A549 (cell line): ENCODE results near the gene TMEM135. TPM values are rescaled to one million over a fixed set of nuclear protein-coding genes. Genes with fewer than 3 reads are reported as not detected.

ENCODE experiments used
- ATAC-seq, 2 experiments: fragments of 200-7000 bp in 1 of 2; fragments of >200 bp in 1 of 2; cut with Nextera tagmentation in 1 of 2; cut with Tn5 transposase in 1 of 2; 3 replicates each; pipeline versions ENCODE4 v1.8.0 to v1.9.1; 2018 to 2020; ENCODE audit warnings: mild to moderate bottlenecking in 1 of 2, moderate library complexity in 1 of 2
- CTCF ChIA-PET: fragments of 300-600 bp; sonication (Branson Sonifier 250); formaldehyde crosslinking; extraction: SDS; loops from one replicate; lab custom pipeline; 2021; ENCODE audit warnings: antibody characterized with exemption, inconsistent platforms; lab: Yijun Ruan, JAX
- POLR2A ChIA-PET: fragments of 350-600 bp; formaldehyde crosslinking; extraction: SDS; loops from one replicate; lab custom pipeline; 2021; ENCODE audit warnings: antibody characterized with exemption, inconsistent platforms; lab: Yijun Ruan, JAX
- DNase-seq, 2 experiments: peaks; one replicate each; pipeline versions ENCODE4 v3.0.0 to v3.0.0-alpha.2; 2011 to 2016; ENCODE audit warnings: low read depth in 1 of 2, low spot score in 1 of 2
- FAIRE-seq: peaks from 2 replicates; lab custom pipeline; 2011; peaks lifted over from hg19 to GRCh38; lab: Jason Lieb, UNC
- H3K27ac ChIP-seq, 2 experiments: fragments of >200 bp; sonication (Bioruptor Twin); formaldehyde crosslinking; 3 replicates each; pipeline ENCODE4 v1.5.1; 2016 to 2017
- H3K4me1 ChIP-seq: fragments of >200 bp; sonication (Bioruptor Twin); formaldehyde crosslinking; 3 replicates; pipeline ENCODE4 v1.6.1; 2016
- H3K4me2 ChIP-seq: fragments of >200 bp; sonication (Bioruptor Twin); formaldehyde crosslinking; 3 replicates; pipeline ENCODE4 v1.6.1; 2016
- H3K4me3 ChIP-seq: fragments of >200 bp; sonication (Bioruptor Twin); formaldehyde crosslinking; 3 replicates; pipeline ENCODE4 v1.5.1; 2016
- H3K9me3 ChIP-seq: fragments of >200 bp; sonication (Bioruptor Twin); formaldehyde crosslinking; 3 replicates; pipeline ENCODE4 v1.6.1; 2016
- CEBPB ChIP-seq, 2 experiments: fragments of >200 bp in 1 of 2; sonication (Bioruptor Twin) in 1 of 2; formaldehyde crosslinking in 1 of 2; IDR thresholded peaks; 2 replicates each; pipeline ENCODE4 v1.6.1; 2012 to 2016
- CHD2 ChIP-seq: fragments of 150-350 bp; IDR thresholded peaks from 2 replicates; pipeline ENCODE4 v1.6.1; 2014; ENCODE audit warnings: low read length; ENCODE audit not compliant: partially characterized antibody
- HOXA7 ChIP-seq: fragments of 250-450 bp; sonication (Bioruptor Pico); IDR thresholded peaks from 2 replicates; pipeline ENCODE4 v1.5.0; 2020; ENCODE audit warnings: mild to moderate bottlenecking, moderate library complexity
- HOXB13 ChIP-seq: fragments of 250-450 bp; sonication (Bioruptor Pico); IDR thresholded peaks from 2 replicates; pipeline ENCODE4 v1.5.0; 2020; ENCODE audit warnings: low read depth, mild to moderate bottlenecking, moderate library complexity
- JUNB ChIP-seq: fragments of >200 bp; sonication (Bioruptor Twin); formaldehyde crosslinking; IDR thresholded peaks from 2 replicates; pipeline ENCODE4 v1.6.1; 2016
- MAZ ChIP-seq: fragments of 150-350 bp; IDR thresholded peaks from 2 replicates; pipeline ENCODE4 v1.6.1; 2014; ENCODE audit warnings: antibody characterized with exemption, low read depth, low read length, borderline replicate concordance
- MYC ChIP-seq: IDR thresholded peaks from 2 replicates; pipeline ENCODE4 v1.6.1; 2012; ENCODE audit warnings: mild to moderate bottlenecking, inconsistent platforms, low read length, improper control_type of control experiment, borderline replicate concordance
- NPAS2 ChIP-seq: fragments of 250-450 bp; sonication (Bioruptor Pico); IDR thresholded peaks from 2 replicates; pipeline ENCODE4 v1.8.0; 2022; ENCODE audit warnings: mild to moderate bottlenecking, moderate library complexity, borderline replicate concordance
- POLR2A ChIP-seq: IDR thresholded peaks from 2 replicates; pipeline ENCODE4 v1.6.1; 2012; ENCODE audit warnings: mild to moderate bottlenecking, low read length
- POLR2AphosphoS2 ChIP-seq: conservative IDR thresholded peaks from 2 replicates; pipeline ENCODE4 v1.6.1; 2012; ENCODE audit warnings: low read length, improper control_type of control experiment, inconsistent platforms
- RFX5 ChIP-seq: fragments of 450-650 bp; IDR thresholded peaks from 2 replicates; pipeline ENCODE4 v1.7.1; 2014; ENCODE audit warnings: antibody characterized with exemption, mild to moderate bottlenecking, moderate library complexity
- RNF2 ChIP-seq: fragments of 200-600 bp; sonication (generic); IDR thresholded peaks from 2 replicates; pipeline ENCODE4 v1.6.1; 2016; ENCODE audit warnings: low read depth, mild to moderate bottlenecking, antibody characterized with exemption, moderate library complexity, borderline replicate concordance
- SREBF2 ChIP-seq: fragments of 450-650 bp; IDR thresholded peaks from 2 replicates; pipeline ENCODE4 v1.6.1; 2014; ENCODE audit warnings: mild to moderate bottlenecking, moderate library complexity
- TFCP2L1 ChIP-seq: fragments of 250-450 bp; sonication (Bioruptor Pico); IDR thresholded peaks from 2 replicates; pipeline ENCODE4 v1.5.0; 2021; ENCODE audit warnings: mild to moderate bottlenecking
- TP53 ChIP-seq: fragments of 250-450 bp; sonication (Bioruptor Pico); IDR thresholded peaks from 2 replicates; pipeline ENCODE4 v1.5.0; 2021; ENCODE audit warnings: mild to moderate bottlenecking, moderate library complexity
- ZFP36 ChIP-seq: fragments of 450-650 bp; IDR thresholded peaks from 2 replicates; pipeline ENCODE4 v1.6.1; 2014; ENCODE audit warnings: borderline replicate concordance; ENCODE audit not compliant: partially characterized antibody
- ZNF302 ChIP-seq: fragments of 250-450 bp; sonication (Bioruptor Pico); IDR thresholded peaks from 2 replicates; pipeline ENCODE4 v1.9.0; 2021; ENCODE audit warnings: inconsistent platforms, mild to moderate bottlenecking, moderate library complexity
- ZSCAN20 ChIP-seq: fragments of 250-450 bp; sonication (Bioruptor Pico); IDR thresholded peaks from 2 replicates; pipeline ENCODE4 v1.8.0; 2022; ENCODE audit warnings: mild to moderate bottlenecking, moderate library complexity
- WGBS: methylation state at CpG from one replicate; pipeline ENCODE4 v1.1.6; 2017; ENCODE audit errors: missing lambda C conversion rate; 5-methylcytosine and 5-hydroxymethylcytosine counted together
- polyA plus RNA-seq, 4 experiments: library from polyadenylated mRNA; depleted of rRNA in 3 of 4; stranded (reverse); fragments of >200 nt; fragmentation: RNase III in 1 of 4; extraction: RNeasy Plus Mini Kit Qiagen cat#74134 plus additional on column Dnase treatment in 1 of 4; gene quantifications; 2 replicates in 3 of 4; 3 replicates in 1 of 4; pipeline ENCODE4 v1.2.3, GENCODE V29; 2011 to 2017
- TF ChIP-seq, protein P1 (sequence below): fragments of >200 bp; sonication (Bioruptor Twin); formaldehyde crosslinking; IDR thresholded peaks from 3 replicates; pipeline ENCODE4 v1.6.1; 2016
- TF ChIP-seq, protein P2 (sequence below): fragments of >200 bp; sonication (Bioruptor Twin); formaldehyde crosslinking; IDR thresholded peaks from 2 replicates; pipeline ENCODE4 v1.6.1; 2016
- TF ChIP-seq, protein P3 (sequence below): fragments of 150-350 bp; IDR thresholded peaks from 2 replicates; pipeline ENCODE4 v1.6.1; 2014; ENCODE audit warnings: low read depth, mild to moderate bottlenecking, low read length

TMEM135 gene
- polyA plus RNA-seq, 2 of the 4 experiments (the other 2 are of a cell fraction) = 18.4 to 18.5 TPM

DNA sequence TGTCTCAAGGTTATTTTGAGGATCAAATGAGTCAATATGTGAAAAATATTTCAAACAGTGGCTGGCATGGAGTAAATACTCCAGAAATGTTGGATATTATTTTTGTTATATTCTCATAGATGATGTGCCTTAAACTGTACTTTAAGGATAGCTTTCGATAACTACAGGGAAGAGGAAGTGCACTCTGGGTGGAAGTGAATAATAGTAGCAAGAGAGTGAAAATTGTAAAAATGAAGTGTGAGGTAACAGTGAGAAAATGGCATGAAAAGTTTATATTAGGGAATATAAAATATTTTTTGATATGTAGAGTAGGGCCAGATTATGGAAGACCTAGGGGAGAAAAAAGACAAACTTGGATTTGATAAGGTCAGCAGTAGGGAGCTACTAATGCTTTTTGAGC is 258.9 kb downstream of the TMEM135 start:
- CTCF ChIA-PET = interaction anchor here (0.7 to 1.5 kb wide), 3 partner anchors 10 to 358 kb away, joined by 3 to 4 read pairs (median 4); no protein-coding TSS in a partner anchor

DNA sequence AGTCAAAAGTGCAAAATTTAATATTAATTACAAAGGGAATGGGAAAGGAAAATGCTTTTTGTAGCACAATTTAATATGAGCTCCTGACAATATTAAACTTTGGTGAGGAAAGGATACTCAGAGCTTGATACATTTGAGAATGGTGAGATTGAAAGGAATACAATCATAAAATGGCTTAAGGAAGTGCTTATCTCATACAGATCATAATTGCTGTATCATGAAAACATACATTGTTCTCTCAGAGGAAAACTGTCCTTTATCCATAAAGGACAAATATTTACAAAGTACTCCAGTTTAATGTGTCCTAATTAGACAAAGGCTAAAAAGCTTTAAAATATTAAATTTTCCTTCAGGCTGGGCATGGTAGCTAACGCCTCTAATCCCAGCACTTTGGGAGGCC is 260.4 kb downstream of the TMEM135 start:
- no peak overlapping the region for H3K27ac ChIP-seq
- no peak overlapping the region for H3K4me3 ChIP-seq
- POLR2A ChIA-PET = no interaction called here
- no peak overlapping the region for H3K4me2 ChIP-seq
- H3K9me3 ChIP-seq = no peaks in the 10 kb centered on the region
- TF ChIP-seq RNF2 (no peak), NPAS2 (CRISPR knock-in tag) (no peak)
- TF ChIP-seq, all 56 proteins: peak for 0
- 100% methylated on average over 1 of the region's 1 CpG for WGBS
- CTCF ChIA-PET = interaction anchor here (1.2 to 1.5 kb wide), 2 partner anchors 303 to 342 kb away, joined by 3 read pairs; no protein-coding TSS in a partner anchor
- FAIRE-seq (no peak), DNase-seq (no peak), ATAC-seq (no peak)
- no peaks in the 10 kb centered on the region for H3K4me1 ChIP-seq

More for the DNA sequence above, 258.9 kb downstream of the TMEM135 start:
- H3K4me3 ChIP-seq = no peak overlapping the region
- H3K4me1 ChIP-seq = no peaks in the 10 kb centered on the region
- FAIRE-seq (no peak), DNase-seq (no peak), ATAC-seq (no peak)
- H3K9me3 ChIP-seq = no peaks in the 10 kb centered on the region
- H3K4me2 ChIP-seq = no peak overlapping the region
- TF ChIP-seq, protein P1, sequence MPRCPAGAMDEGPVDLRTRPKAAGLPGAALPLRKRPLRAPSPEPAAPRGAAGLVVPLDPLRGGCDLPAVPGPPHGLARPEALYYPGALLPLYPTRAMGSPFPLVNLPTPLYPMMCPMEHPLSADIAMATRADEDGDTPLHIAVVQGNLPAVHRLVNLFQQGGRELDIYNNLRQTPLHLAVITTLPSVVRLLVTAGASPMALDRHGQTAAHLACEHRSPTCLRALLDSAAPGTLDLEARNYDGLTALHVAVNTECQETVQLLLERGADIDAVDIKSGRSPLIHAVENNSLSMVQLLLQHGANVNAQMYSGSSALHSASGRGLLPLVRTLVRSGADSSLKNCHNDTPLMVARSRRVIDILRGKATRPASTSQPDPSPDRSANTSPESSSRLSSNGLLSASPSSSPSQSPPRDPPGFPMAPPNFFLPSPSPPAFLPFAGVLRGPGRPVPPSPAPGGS = no peak
- TF ChIP-seq POLR2A (no peak), RFX5 (no peak), ZNF302 (no peak), HOXB13 (CRISPR knock-in tag) (no peak), MAZ (no peak), MYC (no peak), ZFP36 (no peak), POLR2AphosphoS2 (no peak), SREBF2 (no peak), CEBPB (IDR thresholded peaks at IDR 0.05) (no peak)
- TF ChIP-seq, protein P2, sequence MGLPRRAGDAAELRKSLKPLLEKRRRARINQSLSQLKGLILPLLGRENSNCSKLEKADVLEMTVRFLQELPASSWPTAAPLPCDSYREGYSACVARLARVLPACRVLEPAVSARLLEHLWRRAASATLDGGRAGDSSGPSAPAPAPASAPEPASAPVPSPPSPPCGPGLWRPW = no peak
- TF ChIP-seq, all 56 proteins: peak for 0
- 89% methylated on average over 1 of the region's 1 CpG for WGBS
- POLR2A ChIA-PET = no interaction called here
- H3K27ac ChIP-seq = no peak overlapping the region

DNA sequence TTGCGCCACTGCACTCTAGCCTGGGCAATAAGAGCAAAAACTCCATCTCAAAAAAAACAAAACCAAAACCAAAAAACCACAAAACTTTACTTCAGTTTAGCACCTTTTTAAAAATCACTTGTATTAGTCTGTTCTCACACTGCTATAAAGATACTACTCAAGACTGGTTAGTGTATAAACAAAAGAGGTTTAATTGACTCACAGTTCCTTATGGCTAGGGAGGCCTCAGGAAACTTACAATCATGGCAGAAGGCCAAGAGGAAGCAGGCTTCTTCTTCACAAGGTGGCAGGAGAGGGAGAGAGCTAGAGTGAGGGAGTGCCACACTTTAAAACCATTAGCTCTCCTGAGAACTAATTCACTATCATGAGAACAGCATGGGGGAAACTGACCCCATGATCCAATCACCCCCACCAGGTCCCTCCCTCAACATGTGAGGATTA is 261.3 kb downstream of the TMEM135 start:
- TF ChIP-seq ZSCAN20 (CRISPR knock-in tag) = no peak
- no peak for TF ChIP-seq HOXB13 (CRISPR knock-in tag)
- no peak for TF ChIP-seq CHD2
- TF ChIP-seq TP53 (CRISPR knock-in tag) = no peak
- TF ChIP-seq, protein P3, sequence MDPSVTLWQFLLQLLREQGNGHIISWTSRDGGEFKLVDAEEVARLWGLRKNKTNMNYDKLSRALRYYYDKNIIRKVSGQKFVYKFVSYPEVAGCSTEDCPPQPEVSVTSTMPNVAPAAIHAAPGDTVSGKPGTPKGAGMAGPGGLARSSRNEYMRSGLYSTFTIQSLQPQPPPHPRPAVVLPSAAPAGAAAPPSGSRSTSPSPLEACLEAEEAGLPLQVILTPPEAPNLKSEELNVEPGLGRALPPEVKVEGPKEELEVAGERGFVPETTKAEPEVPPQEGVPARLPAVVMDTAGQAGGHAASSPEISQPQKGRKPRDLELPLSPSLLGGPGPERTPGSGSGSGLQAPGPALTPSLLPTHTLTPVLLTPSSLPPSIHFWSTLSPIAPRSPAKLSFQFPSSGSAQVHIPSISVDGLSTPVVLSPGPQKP = no peak
- TF ChIP-seq, protein P1 = no peak
- no peak for TF ChIP-seq JUNB
- TF ChIP-seq HOXA7 = no peak
- TF ChIP-seq TFCP2L1 (CRISPR knock-in tag) = no peak
- H3K4me1 ChIP-seq = no peaks in the 10 kb centered on the region
- DNase-seq (peak in 1 of 2 experiments; percentile 12), FAIRE-seq (no peak), ATAC-seq (no peak)
- no peak overlapping the region for H3K4me3 ChIP-seq
- H3K27ac ChIP-seq = no peak overlapping the region
- ChIA-PET POLR2A (no interaction called here), CTCF (interaction anchor here (1.5 to 2.9 kb wide), 3 partner anchors 9 to 360 kb away, joined by 3 to 23 read pairs (median 12); no protein-coding TSS in a partner anchor)
- WGBS = 96% methylated on average over 1 of the region's 1 CpG
- no peak overlapping the region for H3K4me2 ChIP-seq
- no peaks in the 10 kb centered on the region for H3K9me3 ChIP-seq
